Activated B cell treated with CpG ODN at 0.5 μM for 24 hours (primary cell): ENCODE data around the gene LCORL. TPM values are rescaled to one million over a fixed set of nuclear protein-coding genes. Genes with fewer than 3 reads are reported as not detected.

Source experiments
- ATAC-seq: fragments of 200-7000 bp; cut with Tn5 transposase; one replicate; pipeline ENCODE4 v1.10.0; 2021; ENCODE audit warnings: low read depth, mild to moderate bottlenecking, moderate library complexity
- CTCF ChIA-PET: fragments of 350-600 bp; sonication (Branson Sonifier 250); formaldehyde crosslinking; loops from one replicate; lab custom pipeline; 2021; ENCODE audit warnings: antibody characterized with exemption; lab: Charles Lee
- POLR2A ChIA-PET: fragments of 350-600 bp; sonication (Branson Sonifier 250); formaldehyde crosslinking; loops from one replicate; lab custom pipeline; 2021; ENCODE audit warnings: antibody characterized with exemption; lab: Charles Lee
- DNase-seq: peaks from one replicate; pipeline ENCODE4 v3.0.0; 2022
- H3K27ac Mint-ChIP-seq: one replicate; pipeline ENCODE4 v1.8.0; 2020; ENCODE audit warnings: mixed read lengths
- H3K27me3 Mint-ChIP-seq: one replicate; pipeline ENCODE4 v1.8.0; 2021; ENCODE audit warnings: mixed read lengths
- H3K36me3 Mint-ChIP-seq: one replicate; pipeline ENCODE4 v1.8.0; 2021; ENCODE audit warnings: low read depth, mixed read lengths
- H3K4me1 Mint-ChIP-seq: one replicate; pipeline ENCODE4 v1.8.0; 2021; ENCODE audit warnings: mixed read lengths
- H3K4me3 Mint-ChIP-seq: one replicate; pipeline ENCODE4 v1.8.0; 2020; ENCODE audit warnings: mild to moderate bottlenecking, mixed read lengths
- H3K9me3 Mint-ChIP-seq: one replicate; pipeline ENCODE4 v1.8.0; 2020; ENCODE audit warnings: mixed read lengths
- intact Hi-C: fragments of 100-400 bp; cut with micrococcal nuclease; formaldehyde crosslinking; loops from one replicate; pipeline ENCODE4 v1.15.1; 2024
- total RNA-seq: library from RNA; stranded (reverse); gene quantifications from 2 replicates; pipeline ENCODE4 v1.2.3, GENCODE V29; 2022
- TF ChIP-seq, protein P1 (sequence below): fragments of 200-600 bp; IDR thresholded peaks from one replicate; pipeline ENCODE4 v1.8.0; 2022; ENCODE audit warnings: antibody characterized with exemption, mild to moderate bottlenecking

LCORL gene
- total RNA-seq, 1 donor from 2014 or later: 12.6 TPM

DNA sequence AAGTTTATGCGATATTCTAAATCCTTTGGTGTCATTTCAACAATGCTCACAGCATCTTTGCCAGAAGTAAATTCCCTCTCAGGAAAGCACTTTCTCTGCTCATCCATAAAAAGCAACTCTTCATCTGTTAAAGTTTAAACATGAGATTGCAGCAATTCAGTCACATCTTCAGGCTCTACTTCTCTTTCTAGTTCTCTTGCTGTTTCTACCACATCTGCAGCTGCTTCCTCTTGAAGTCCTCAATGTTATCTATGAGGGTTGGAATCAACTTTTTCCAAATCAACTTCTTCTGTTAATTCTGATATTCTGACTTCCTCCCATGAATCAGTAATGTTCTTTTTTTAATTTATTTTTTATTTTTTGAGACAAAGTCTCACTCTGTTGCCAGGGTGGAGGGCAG is 100.9 kb downstream of the LCORL start:
- Mint-ChIP-seq H3K27me3 (no peaks in the 10 kb centered on the region), H3K36me3 (peaks cover 48% of the 10 kb centered on the region), H3K4me3 (no peak overlapping the region), H3K27ac (no peak overlapping the region), H3K4me1 (no peaks in the 10 kb centered on the region), H3K9me3 (peaks cover 8% of the 10 kb centered on the region)
- TF ChIP-seq, protein P1, sequence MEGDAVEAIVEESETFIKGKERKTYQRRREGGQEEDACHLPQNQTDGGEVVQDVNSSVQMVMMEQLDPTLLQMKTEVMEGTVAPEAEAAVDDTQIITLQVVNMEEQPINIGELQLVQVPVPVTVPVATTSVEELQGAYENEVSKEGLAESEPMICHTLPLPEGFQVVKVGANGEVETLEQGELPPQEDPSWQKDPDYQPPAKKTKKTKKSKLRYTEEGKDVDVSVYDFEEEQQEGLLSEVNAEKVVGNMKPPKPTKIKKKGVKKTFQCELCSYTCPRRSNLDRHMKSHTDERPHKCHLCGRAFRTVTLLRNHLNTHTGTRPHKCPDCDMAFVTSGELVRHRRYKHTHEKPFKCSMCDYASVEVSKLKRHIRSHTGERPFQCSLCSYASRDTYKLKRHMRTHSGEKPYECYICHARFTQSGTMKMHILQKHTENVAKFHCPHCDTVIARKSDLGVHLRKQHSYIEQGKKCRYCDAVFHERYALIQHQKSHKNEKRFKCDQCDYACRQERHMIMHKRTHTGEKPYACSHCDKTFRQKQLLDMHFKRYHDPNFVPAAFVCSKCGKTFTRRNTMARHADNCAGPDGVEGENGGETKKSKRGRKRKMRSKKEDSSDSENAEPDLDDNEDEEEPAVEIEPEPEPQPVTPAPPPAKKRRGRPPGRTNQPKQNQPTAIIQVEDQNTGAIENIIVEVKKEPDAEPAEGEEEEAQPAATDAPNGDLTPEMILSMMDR: no peak
- POLR2A ChIA-PET: no interaction called here
- ATAC-seq (no peak), DNase-seq (no peak)
- CTCF ChIA-PET: no interaction called here
- intact Hi-C loops: no loop called here

DNA sequence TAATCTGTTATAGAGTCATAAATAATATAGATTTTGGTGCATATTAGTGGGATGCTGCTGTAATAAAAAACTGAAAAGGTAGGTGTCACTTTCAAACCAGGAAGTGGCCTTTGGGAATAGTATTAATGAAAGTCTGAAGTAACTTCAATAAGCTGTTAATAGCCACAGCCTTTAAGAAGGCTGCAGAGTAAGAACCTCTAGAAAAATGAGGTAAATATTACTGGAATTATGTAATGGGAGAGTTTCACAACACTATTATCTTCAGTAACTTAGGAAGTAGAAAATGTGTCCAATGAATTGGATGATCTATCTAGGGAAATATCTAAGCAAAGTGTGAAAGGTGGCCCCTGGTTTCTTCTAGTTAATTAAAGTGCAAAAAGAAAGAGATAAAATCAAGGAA is 106.1 kb downstream of the LCORL start:
- H3K4me3 Mint-ChIP-seq: no peak overlapping the region
- DNase-seq (no peak), ATAC-seq (no peak)
- TF ChIP-seq, protein P1: no peak
- no peak overlapping the region for H3K27ac Mint-ChIP-seq
- H3K9me3 Mint-ChIP-seq: peaks cover 4% of the 10 kb centered on the region
- no peaks in the 10 kb centered on the region for H3K4me1 Mint-ChIP-seq
- ChIA-PET POLR2A (no interaction called here), CTCF (no interaction called here)
- no peaks in the 10 kb centered on the region for H3K27me3 Mint-ChIP-seq
- H3K36me3 Mint-ChIP-seq: peaks cover 44% of the 10 kb centered on the region
- intact Hi-C loops: no loop called here

DNA sequence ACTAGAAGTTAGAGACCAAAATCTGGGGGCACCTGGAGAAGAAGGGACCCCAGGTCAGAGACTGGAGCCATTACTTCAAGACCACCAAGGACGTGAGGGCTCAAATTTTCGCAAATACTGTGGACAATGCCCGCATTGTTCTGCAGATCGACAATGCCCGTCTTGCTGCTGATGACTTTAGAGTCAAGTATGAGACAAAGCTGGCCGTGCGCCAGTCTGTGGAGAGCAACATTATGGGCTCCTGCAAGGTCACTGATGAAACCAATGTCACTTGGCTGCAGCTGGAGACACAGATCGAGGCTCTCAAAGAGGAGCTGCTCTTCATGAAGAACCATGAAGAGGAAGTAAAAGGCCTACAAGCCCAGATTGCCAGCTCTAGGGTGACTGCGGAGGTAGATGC is 109.5 kb downstream of the LCORL start:
- ChIA-PET POLR2A (no interaction called here), CTCF (no interaction called here)
- TF ChIP-seq, protein P1: no peak
- no peak overlapping the region for H3K27ac Mint-ChIP-seq
- DNase-seq (no peak), ATAC-seq (no peak)
- H3K9me3 Mint-ChIP-seq: no peaks in the 10 kb centered on the region
- H3K27me3 Mint-ChIP-seq: no peaks in the 10 kb centered on the region
- H3K4me3 Mint-ChIP-seq: no peak overlapping the region
- intact Hi-C loops: no loop called here
- no peaks in the 10 kb centered on the region for H3K4me1 Mint-ChIP-seq
- peaks cover 34% of the 10 kb centered on the region for H3K36me3 Mint-ChIP-seq

DNA sequence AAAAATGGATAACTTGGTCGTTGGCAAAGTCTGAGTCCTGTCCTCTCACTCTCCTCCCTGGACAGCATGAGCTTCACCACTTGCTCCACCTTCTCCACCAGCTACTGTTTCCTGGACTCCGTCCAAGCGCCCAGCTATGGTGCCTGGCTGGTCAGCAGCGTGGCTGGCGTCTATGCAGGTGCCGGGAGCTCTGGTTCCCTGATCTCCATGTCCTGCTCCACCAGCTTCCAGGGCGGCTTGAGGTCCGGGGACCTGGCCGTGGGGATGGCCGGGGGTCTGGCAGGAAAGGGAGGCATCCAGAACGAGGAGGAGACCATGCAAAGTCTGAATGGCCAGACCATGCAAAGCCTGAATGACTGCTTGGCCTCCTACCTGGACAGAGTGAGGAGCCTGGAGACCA is 109.9 kb downstream of the LCORL start:
- intact Hi-C loops: no loop called here
- CTCF ChIA-PET: no interaction called here
- H3K36me3 Mint-ChIP-seq: peaks cover 34% of the 10 kb centered on the region
- ATAC-seq (no peak), DNase-seq (no peak)
- H3K27me3 Mint-ChIP-seq: no peaks in the 10 kb centered on the region
- no peak overlapping the region for H3K27ac Mint-ChIP-seq
- no peaks in the 10 kb centered on the region for H3K9me3 Mint-ChIP-seq
- POLR2A ChIA-PET: no interaction called here
- no peaks in the 10 kb centered on the region for H3K4me1 Mint-ChIP-seq
- H3K4me3 Mint-ChIP-seq: no peak overlapping the region
- TF ChIP-seq, protein P1: no peak

DNA sequence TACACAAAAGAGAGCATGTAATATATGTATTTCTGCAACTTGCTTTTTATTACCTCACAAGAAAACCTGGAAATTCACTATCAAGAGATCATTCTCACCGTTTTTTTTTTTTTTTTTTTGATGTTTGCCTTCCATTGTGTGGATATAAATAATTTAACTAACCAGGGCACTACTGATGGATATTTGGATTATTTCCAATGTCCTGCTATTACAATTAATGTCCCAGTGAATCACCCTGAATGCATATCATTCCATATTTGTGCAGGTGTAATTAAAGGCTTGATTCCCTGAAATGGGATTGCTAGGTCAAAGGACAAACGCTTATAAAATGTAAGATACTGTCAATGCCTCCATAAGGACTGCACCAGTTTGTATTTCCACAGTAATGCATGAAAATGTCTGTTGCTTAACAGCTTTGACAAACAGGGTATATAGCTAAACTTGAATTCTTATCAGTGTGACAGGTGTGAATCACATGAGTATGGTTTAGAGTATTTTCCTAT is 123.0 kb downstream of the LCORL start:
- H3K27ac Mint-ChIP-seq: no peak overlapping the region
- H3K9me3 Mint-ChIP-seq: no peaks in the 10 kb centered on the region
- ATAC-seq (no peak), DNase-seq (no peak)
- TF ChIP-seq, protein P1: no peak
- ChIA-PET POLR2A (no interaction called here), CTCF (no interaction called here)
- H3K27me3 Mint-ChIP-seq: no peaks in the 10 kb centered on the region
- no peaks in the 10 kb centered on the region for H3K4me1 Mint-ChIP-seq
- intact Hi-C loops: no loop called here
- H3K4me3 Mint-ChIP-seq: no peak overlapping the region
- peaks cover 41% of the 10 kb centered on the region for H3K36me3 Mint-ChIP-seq
